Nephron (organoid): Measurements from ENCODE around the gene KY.

Experiments used
- H3K27ac Mint-ChIP-seq, 3 experiments: 2 replicates each; pipeline ENCODE4 v1.8.0; 2020; ENCODE audit warnings: mixed read lengths in 3 of 3, mild to moderate bottlenecking in 2 of 3, moderate library complexity in 1 of 3
- H3K27me3 Mint-ChIP-seq: 2 replicates; pipeline ENCODE4 v1.8.0; 2021; ENCODE audit warnings: low read depth, mild to moderate bottlenecking, moderate library complexity, mixed read lengths
- H3K36me3 Mint-ChIP-seq: 2 replicates; pipeline ENCODE4 v1.8.0; 2020; ENCODE audit warnings: low read depth, mixed read lengths
- H3K4me1 Mint-ChIP-seq: 2 replicates; pipeline ENCODE4 v1.8.0; 2020; ENCODE audit warnings: mixed read lengths
- H3K4me3 Mint-ChIP-seq, 3 experiments: 2 replicates each; pipeline ENCODE4 v1.8.0; 2020; ENCODE audit warnings: mild to moderate bottlenecking in 3 of 3, mixed read lengths in 3 of 3, moderate library complexity in 2 of 3
- H3K9me3 Mint-ChIP-seq: 2 replicates; pipeline ENCODE4 v1.8.0; 2020; ENCODE audit warnings: mixed read lengths
- CTCF ChIP-seq, 3 experiments: fragments of 200-600 bp; sonication (generic); IDR thresholded peaks; one replicate each; pipeline ENCODE4 v1.5.0; 2021; ENCODE audit warnings: antibody characterized with exemption in 3 of 3; ENCODE audit not compliant: unreplicated experiment in 3 of 3

Gene KY

GRCh38 chr3:134641671-134642300, 9.0 kb downstream of the KY start:
- Mint-ChIP-seq H3K36me3 (no peaks in the 10 kb centered on the region), H3K9me3 (no peaks in the 10 kb centered on the region), H3K27ac (no peak overlapping the region), H3K4me3 (no peak overlapping the region), H3K4me1 (peaks cover 26% of the 10 kb centered on the region), H3K27me3 (no peaks in the 10 kb centered on the region)
- no peak for TF ChIP-seq CTCF (IDR thresholded peaks at IDR 0.05; ENCODE audit: unreplicated experiment in 3 of 3)

- Mint-ChIP-seq H3K27ac (no peak overlapping the region), H3K27me3 (no peaks in the 10 kb centered on the region), H3K4me1 (peaks cover 20% of the 10 kb centered on the region), H3K9me3 (no peaks in the 10 kb centered on the region), H3K4me3 (no peak overlapping the region), H3K36me3 (no peaks in the 10 kb centered on the region)
- TF ChIP-seq CTCF (IDR thresholded peaks at IDR 0.05; ENCODE audit: unreplicated experiment in 3 of 3): peak; percentile 43 to 49 (median 49)
These were observed 9.9 kb downstream of the KY start for GRCh38 chr3:134640872-134641470.

- Mint-ChIP-seq H3K9me3 (no peaks in the 10 kb centered on the region), H3K27me3 (no peaks in the 10 kb centered on the region), H3K27ac (no peak overlapping the region), H3K36me3 (no peaks in the 10 kb centered on the region), H3K4me3 (no peak overlapping the region), H3K4me1 (peaks cover 14% of the 10 kb centered on the region)
- no peak for TF ChIP-seq CTCF (IDR thresholded peaks at IDR 0.05; ENCODE audit: unreplicated experiment in 3 of 3)
These were observed 10.4 kb downstream of the KY start for GRCh38 chr3:134640378-134640777.

- no peaks in the 10 kb centered on the region for H3K36me3 Mint-ChIP-seq
- H3K27me3 Mint-ChIP-seq: no peaks in the 10 kb centered on the region
- TF ChIP-seq CTCF (IDR thresholded peaks at IDR 0.05; ENCODE audit: unreplicated experiment in 3 of 3): no peak
- peaks cover 4% of the 10 kb centered on the region for H3K9me3 Mint-ChIP-seq
- no peak overlapping the region for H3K4me3 Mint-ChIP-seq
- no peak overlapping the region for H3K27ac Mint-ChIP-seq
- peaks cover 5% of the 10 kb centered on the region for H3K4me1 Mint-ChIP-seq
These were observed 12.3 kb downstream of the KY start for GRCh38 chr3:134638385-134639030.

GRCh38 chr3:134636406-134636805, 14.4 kb downstream of the KY start:
- Mint-ChIP-seq H3K36me3 (no peaks in the 10 kb centered on the region), H3K27me3 (no peaks in the 10 kb centered on the region), H3K4me3 (no peak overlapping the region), H3K4me1 (peaks cover 5% of the 10 kb centered on the region), H3K9me3 (peaks cover 16% of the 10 kb centered on the region), H3K27ac (no peak overlapping the region)
- no peak for TF ChIP-seq CTCF (IDR thresholded peaks at IDR 0.05; ENCODE audit: unreplicated experiment in 3 of 3)
